ENCODE results near the gene ADIPOR1.
A peak's percentile ranks its signal among the peaks of the same experiment; 100 is the strongest.
"Not testable (repeated sequence)": the region's sequence is repeated elsewhere in the genome, so short reads cannot be mapped to it uniquely, and the experiment has no call there.

Gene ADIPOR1

GRCh38 chr1:202936409-202936808 is 21.7 kb downstream of the ADIPOR1 start:
- not testable (repeated sequence) for DNase-seq

- DNase-seq: no peak
These were observed 22.3 kb downstream of the ADIPOR1 start for GRCh38 chr1:202935844-202936243.

GRCh38 chr1:202934755-202935154 is 23.4 kb downstream of the ADIPOR1 start:
- DNase-seq: no peak

- DNase-seq: no peak
These were observed 25.6 kb downstream of the ADIPOR1 start for GRCh38 chr1:202932476-202932875.

GRCh38 chr1:202926581-202927491 is 31.3 kb downstream of the ADIPOR1 start, which contains the start of gene KLHL12:
TSS of gene KLHL12 (minus strand) at chr1:202927234. CDS start at chr1:202925162, 2,072 bp downstream.
- peak; percentile 83 for DNase-seq

GRCh38 chr1:202923533-202923932 is 34.6 kb downstream of the ADIPOR1 start:
- no peak for DNase-seq

GRCh38 chr1:202919615-202920014 is 38.5 kb downstream of the ADIPOR1 start:
- no peak for DNase-seq

- no peak for DNase-seq
These were observed 43.0 kb downstream of the ADIPOR1 start for GRCh38 chr1:202915146-202915545.

- DNase-seq: not testable (repeated sequence)
These were observed 45.6 kb downstream of the ADIPOR1 start for GRCh38 chr1:202912476-202912875.

GRCh38 chr1:202909494-202909893 is 48.6 kb downstream of the ADIPOR1 start:
- no peak for DNase-seq

- DNase-seq: no peak
These were observed 49.1 kb downstream of the ADIPOR1 start for GRCh38 chr1:202908998-202909397.

- no peak for DNase-seq
These were observed 52.8 kb downstream of the ADIPOR1 start for GRCh38 chr1:202905331-202905730.

- DNase-seq: not testable (repeated sequence)
These were observed 54.3 kb downstream of the ADIPOR1 start for GRCh38 chr1:202903808-202904207.

GRCh38 chr1:202901555-202901954 is 56.6 kb downstream of the ADIPOR1 start:
- no peak for DNase-seq

GRCh38 chr1:202892501-202892900 is 65.6 kb downstream of the ADIPOR1 start:
- DNase-seq: no peak

All from GOT3 (cell line).